ENCODE results near the gene NUDCD2. TPM values are rescaled to one million over a fixed set of nuclear protein-coding genes. Genes with fewer than 3 reads are reported as not detected.

The NUDCD2 gene
- total RNA-seq, 1 donor from 2014 or later: 68.2 TPM

DNA sequence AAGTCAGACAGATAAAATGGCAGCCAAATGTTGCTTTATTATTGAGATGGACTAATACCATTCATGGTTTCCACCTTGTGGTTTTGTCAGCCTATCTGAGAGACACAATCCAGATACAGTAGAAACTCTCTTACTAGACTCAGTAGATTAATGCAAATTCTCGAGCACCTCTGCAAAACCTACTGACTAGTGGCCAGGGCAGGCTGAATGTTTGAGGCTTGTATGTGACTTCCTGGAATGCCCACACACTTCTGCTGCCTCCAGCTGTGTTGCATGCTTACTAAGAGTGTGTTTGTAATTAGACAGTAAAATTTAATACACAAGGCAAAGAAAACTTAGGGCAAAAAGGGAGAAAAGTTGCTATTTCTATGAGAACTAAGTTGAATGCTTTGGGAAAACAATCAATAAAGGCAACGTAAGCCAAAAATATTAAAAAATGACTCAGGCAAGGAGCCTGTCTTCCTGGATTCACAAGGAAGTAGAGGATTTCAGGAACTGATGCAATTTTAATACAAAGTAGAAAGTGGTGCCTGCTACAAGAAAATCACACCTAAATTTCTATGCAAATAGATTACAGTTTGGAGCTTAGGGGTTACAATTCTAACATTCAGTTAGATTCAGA is 52.8 kb downstream of the NUDCD2 start:
- no peaks in the 10 kb centered on the region for H3K9me3 ChIP-seq (ENCODE audit: low read depth)
- H3K36me3 ChIP-seq: no peaks in the 10 kb centered on the region
- Mint-ChIP-seq H3K9me3 (no peaks in the 10 kb centered on the region), H3K4me3 (no peak overlapping the region), H3K4me1 (peaks cover 5% of the 10 kb centered on the region), H3K27ac (no peak overlapping the region), H3K27me3 (ENCODE audit: insufficient read depth, low read depth) (no peaks in the 10 kb centered on the region), H3K36me3 (no peaks in the 10 kb centered on the region)
- no peak for DNase-seq (ENCODE audit: low spot score)
- H3K27ac ChIP-seq: no peak overlapping the region
- H3K4me3 ChIP-seq: no peak overlapping the region
- no peaks in the 10 kb centered on the region for H3K27me3 ChIP-seq
- no peaks in the 10 kb centered on the region for H3F3A ChIP-seq (ENCODE audit: low read depth)
- TF ChIP-seq, protein P1, sequence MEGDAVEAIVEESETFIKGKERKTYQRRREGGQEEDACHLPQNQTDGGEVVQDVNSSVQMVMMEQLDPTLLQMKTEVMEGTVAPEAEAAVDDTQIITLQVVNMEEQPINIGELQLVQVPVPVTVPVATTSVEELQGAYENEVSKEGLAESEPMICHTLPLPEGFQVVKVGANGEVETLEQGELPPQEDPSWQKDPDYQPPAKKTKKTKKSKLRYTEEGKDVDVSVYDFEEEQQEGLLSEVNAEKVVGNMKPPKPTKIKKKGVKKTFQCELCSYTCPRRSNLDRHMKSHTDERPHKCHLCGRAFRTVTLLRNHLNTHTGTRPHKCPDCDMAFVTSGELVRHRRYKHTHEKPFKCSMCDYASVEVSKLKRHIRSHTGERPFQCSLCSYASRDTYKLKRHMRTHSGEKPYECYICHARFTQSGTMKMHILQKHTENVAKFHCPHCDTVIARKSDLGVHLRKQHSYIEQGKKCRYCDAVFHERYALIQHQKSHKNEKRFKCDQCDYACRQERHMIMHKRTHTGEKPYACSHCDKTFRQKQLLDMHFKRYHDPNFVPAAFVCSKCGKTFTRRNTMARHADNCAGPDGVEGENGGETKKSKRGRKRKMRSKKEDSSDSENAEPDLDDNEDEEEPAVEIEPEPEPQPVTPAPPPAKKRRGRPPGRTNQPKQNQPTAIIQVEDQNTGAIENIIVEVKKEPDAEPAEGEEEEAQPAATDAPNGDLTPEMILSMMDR (IDR thresholded peaks at IDR 0.05): no peak
- TF ChIP-seq EZH2phosphoT487 (IDR thresholded peaks at IDR 0.05) (no peak), EZH2 (IDR thresholded peaks at IDR 0.05) (no peak)
- H3K4me1 ChIP-seq: no peaks in the 10 kb centered on the region
- H3K9ac ChIP-seq: no peak overlapping the region
- no peaks in the 10 kb centered on the region for H4K20me1 ChIP-seq (ENCODE audit: low read depth)
- H3K4me2 ChIP-seq: no peak overlapping the region
- H2AFZ ChIP-seq (replicated peaks): no peak overlapping the region
- no peaks in the 10 kb centered on the region for H3K79me2 ChIP-seq (ENCODE audit: low read depth)

DNA sequence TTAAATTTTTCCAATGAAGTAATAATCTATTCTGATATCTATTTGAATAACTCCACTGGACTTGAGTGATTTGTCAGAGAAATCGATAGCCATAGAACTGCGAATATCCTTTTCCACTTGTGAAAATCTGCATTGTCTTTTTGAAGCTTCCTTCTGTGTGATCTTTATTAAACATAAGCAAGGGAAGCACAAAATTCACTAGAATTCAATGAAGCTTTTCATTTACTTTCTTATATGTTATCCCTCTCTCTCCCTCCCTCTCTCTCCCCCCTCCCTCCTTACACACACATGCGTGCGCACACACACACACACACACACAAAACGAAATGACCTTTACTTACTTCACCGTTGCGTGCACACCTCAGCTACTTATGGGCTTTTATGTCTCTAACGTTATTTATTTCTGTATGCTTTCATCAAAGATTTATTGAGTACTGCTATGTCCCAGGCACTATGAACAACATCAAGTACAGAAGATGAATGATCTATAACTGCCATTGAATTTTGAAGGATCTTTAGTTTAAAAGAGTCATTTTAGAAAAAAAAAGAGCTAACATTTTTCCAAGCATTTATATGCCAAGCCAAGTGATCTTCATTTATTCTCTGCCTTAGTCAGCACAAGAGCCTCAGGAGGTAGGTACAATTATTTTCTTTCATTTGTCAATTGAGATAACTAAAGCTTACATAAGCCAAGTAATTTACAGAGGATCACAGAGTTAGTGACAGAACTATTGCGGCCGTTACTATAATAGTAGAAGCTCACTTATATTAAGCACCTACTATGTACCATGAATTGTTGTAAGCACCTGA is 55.3 kb downstream of the NUDCD2 start:
- Mint-ChIP-seq H3K36me3 (no peaks in the 10 kb centered on the region), H3K4me1 (peaks cover 5% of the 10 kb centered on the region), H3K27me3 (ENCODE audit: insufficient read depth, low read depth) (no peaks in the 10 kb centered on the region), H3K27ac (no peak overlapping the region), H3K9me3 (no peaks in the 10 kb centered on the region), H3K4me3 (no peak overlapping the region)
- Histone ChIP-seq H3K4me3 (no peak overlapping the region), H4K20me1 (ENCODE audit: low read depth) (no peaks in the 10 kb centered on the region), H3K27me3 (no peaks in the 10 kb centered on the region), H2AFZ (replicated peaks) (no peak overlapping the region), H3F3A (ENCODE audit: low read depth) (no peaks in the 10 kb centered on the region), H3K79me2 (ENCODE audit: low read depth) (no peaks in the 10 kb centered on the region), H3K4me1 (no peaks in the 10 kb centered on the region), H3K4me2 (no peak overlapping the region), H3K36me3 (no peaks in the 10 kb centered on the region), H3K9ac (no peak overlapping the region), H3K9me3 (ENCODE audit: low read depth) (no peaks in the 10 kb centered on the region), H3K27ac (no peak overlapping the region)
- TF ChIP-seq EZH2 (IDR thresholded peaks at IDR 0.05) (no peak), EZH2phosphoT487 (IDR thresholded peaks at IDR 0.05) (no peak)
- TF ChIP-seq, protein P1 (IDR thresholded peaks at IDR 0.05): no peak
- DNase-seq (ENCODE audit: low spot score): no peak

DNA sequence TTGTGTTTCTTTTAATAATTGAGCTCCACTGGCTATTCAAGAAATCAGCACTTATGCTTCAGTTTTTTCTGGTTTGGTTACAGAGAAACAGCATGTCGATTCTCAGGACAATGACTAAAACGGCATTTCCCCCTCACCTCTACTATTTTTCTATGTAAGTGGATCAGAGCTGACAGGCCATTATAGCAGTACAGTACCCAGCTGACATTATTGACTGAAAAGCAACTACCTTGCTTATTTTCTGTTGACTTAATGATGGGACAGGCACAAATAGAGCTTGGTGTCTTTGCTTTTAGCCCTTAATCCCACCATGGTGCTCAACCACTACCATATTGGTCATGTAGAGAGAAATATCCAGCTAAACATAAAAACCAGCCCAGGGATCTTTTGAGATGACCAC is 57.9 kb downstream of the NUDCD2 start:
- H3K4me3 ChIP-seq: no peak overlapping the region
- Mint-ChIP-seq H3K9me3 (no peaks in the 10 kb centered on the region), H3K27me3 (ENCODE audit: insufficient read depth, low read depth) (no peaks in the 10 kb centered on the region), H3K4me3 (no peak overlapping the region), H3K4me1 (no peaks in the 10 kb centered on the region), H3K36me3 (no peaks in the 10 kb centered on the region), H3K27ac (no peak overlapping the region)
- no peaks in the 10 kb centered on the region for H4K20me1 ChIP-seq (ENCODE audit: low read depth)
- H3K4me1 ChIP-seq: no peaks in the 10 kb centered on the region
- no peak for TF ChIP-seq EZH2phosphoT487 (IDR thresholded peaks at IDR 0.05)
- DNase-seq (ENCODE audit: low spot score): no peak
- H3K27me3 ChIP-seq: no peaks in the 10 kb centered on the region
- no peak overlapping the region for H3K4me2 ChIP-seq
- no peaks in the 10 kb centered on the region for H3K79me2 ChIP-seq (ENCODE audit: low read depth)
- H2AFZ ChIP-seq (replicated peaks): no peak overlapping the region
- no peaks in the 10 kb centered on the region for H3K36me3 ChIP-seq
- H3F3A ChIP-seq (ENCODE audit: low read depth): no peaks in the 10 kb centered on the region
- no peaks in the 10 kb centered on the region for H3K9me3 ChIP-seq (ENCODE audit: low read depth)
- H3K27ac ChIP-seq: no peak overlapping the region
- no peak overlapping the region for H3K9ac ChIP-seq

DNA sequence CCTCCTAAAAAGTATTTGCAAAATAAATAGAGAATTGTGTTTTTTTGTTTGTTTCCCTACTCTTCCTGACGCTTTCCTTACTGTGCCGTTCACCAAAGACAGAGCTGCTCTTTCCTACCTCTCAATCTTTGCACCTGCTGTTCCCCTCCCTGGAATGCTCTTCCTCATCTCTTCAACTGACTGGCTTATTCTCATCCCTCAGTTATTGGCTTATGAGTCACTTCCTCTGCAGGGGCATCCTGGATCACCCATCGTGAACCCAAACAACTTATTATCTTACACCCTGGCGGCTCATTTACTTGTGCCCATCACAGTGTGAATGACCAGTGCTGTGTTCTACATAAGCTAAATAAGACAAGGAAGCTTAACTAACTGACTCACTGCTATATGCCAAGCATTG is 58.6 kb downstream of the NUDCD2 start:
- H3K27ac Mint-ChIP-seq: no peak overlapping the region
- no peak overlapping the region for H3K27ac ChIP-seq
- H3K79me2 ChIP-seq (ENCODE audit: low read depth): no peaks in the 10 kb centered on the region
- no peaks in the 10 kb centered on the region for H3K27me3 ChIP-seq
- H4K20me1 ChIP-seq (ENCODE audit: low read depth): no peaks in the 10 kb centered on the region
- no peaks in the 10 kb centered on the region for H3K9me3 Mint-ChIP-seq
- H3K36me3 ChIP-seq: no peaks in the 10 kb centered on the region
- no peak for DNase-seq (ENCODE audit: low spot score)
- H3K4me1 Mint-ChIP-seq: no peaks in the 10 kb centered on the region
- H3K4me3 ChIP-seq: no peak overlapping the region
- H3K4me1 ChIP-seq: no peaks in the 10 kb centered on the region
- H3K4me3 Mint-ChIP-seq: no peak overlapping the region
- no peaks in the 10 kb centered on the region for H3F3A ChIP-seq (ENCODE audit: low read depth)
- TF ChIP-seq EZH2phosphoT487 (IDR thresholded peaks at IDR 0.05) (no peak), EZH2 (IDR thresholded peaks at IDR 0.05) (no peak)
- TF ChIP-seq, protein P1 (IDR thresholded peaks at IDR 0.05): no peak
- H3K27me3 Mint-ChIP-seq (ENCODE audit: insufficient read depth, low read depth): no peaks in the 10 kb centered on the region
- no peaks in the 10 kb centered on the region for H3K36me3 Mint-ChIP-seq
- no peak overlapping the region for H3K4me2 ChIP-seq
- no peak overlapping the region for H2AFZ ChIP-seq (replicated peaks)
- H3K9me3 ChIP-seq (ENCODE audit: low read depth): no peaks in the 10 kb centered on the region
- no peak overlapping the region for H3K9ac ChIP-seq
